ENCODE measurements around the gene EDC3. TPM values are rescaled to one million over a fixed set of nuclear protein-coding genes. Genes with fewer than 3 reads are reported as not detected.

Gene EDC3
- total RNA-seq, 2 experiments from 2014 or later: 41.9 to 44.1 TPM

DNA sequence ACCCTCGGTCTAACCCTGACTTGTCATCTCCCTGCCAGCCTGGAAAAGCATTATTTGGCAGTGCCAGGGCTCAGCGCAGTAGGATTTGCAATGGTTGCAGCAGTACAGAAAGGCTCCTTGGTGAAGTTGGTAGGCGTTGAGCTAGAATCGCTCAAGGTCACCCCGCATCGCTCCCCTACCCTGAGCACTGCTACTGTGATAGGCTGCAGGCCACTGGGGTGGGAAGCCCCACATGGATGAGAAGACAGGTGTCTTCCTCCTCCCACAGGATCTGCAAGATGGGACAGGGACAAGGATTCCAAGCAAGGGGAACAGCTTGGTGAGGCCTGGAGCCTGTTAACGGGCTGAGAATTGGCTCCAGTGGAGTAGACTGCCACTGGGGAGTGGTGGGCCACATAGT, 69.5 kb downstream of the EDC3 start:
- intact Hi-C loops (cut with micrococcal nuclease): no loop called here
- TF ChIP-seq CTCF (IDR thresholded peaks at IDR 0.05): no peak
- Mint-ChIP-seq H3K27ac (peak overlapping the region; percentile 80), H3K27me3 (no peaks in the 10 kb centered on the region), H3K4me3 (no peak overlapping the region), H3K36me3 (ENCODE audit: low read depth) (peaks cover 63% of the 10 kb centered on the region), H3K9me3 (no peaks in the 10 kb centered on the region), H3K4me1 (ENCODE audit: low read depth) (peaks cover 37% of the 10 kb centered on the region)
- CTCF ChIA-PET: interaction anchor here (0.5 to 6.9 kb wide), 4 partner anchors 8 to 148 kb away, joined by 3 to 79 read pairs (median 4); no protein-coding TSS in a partner anchor
- ATAC-seq: no peak
- no peak for DNase-seq
- POLR2A ChIA-PET: interaction anchor here (0.6 to 1.8 kb wide), 4 partner anchors 10 to 322 kb away, joined by 3 to 6 read pairs (median 4); no protein-coding TSS in a partner anchor

DNA sequence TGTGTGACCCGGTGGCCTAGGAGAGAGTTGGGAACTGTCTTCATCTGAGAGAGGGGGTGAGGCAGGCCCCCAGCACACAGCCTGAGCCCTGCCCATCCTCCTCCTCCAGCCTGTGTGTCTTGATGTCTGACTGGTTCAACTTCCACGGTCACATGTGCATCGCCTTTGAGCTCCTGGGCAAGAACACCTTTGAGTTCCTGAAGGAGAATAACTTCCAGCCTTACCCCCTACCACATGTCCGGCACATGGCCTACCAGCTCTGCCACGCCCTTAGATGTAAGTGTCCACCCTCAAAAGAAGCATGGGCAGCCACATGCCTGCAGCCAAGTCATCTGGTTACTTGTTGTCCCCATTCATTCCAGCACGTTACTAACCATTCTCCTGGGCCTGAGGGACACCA, 70.1 kb downstream of the EDC3 start:
- H3K36me3 Mint-ChIP-seq (ENCODE audit: low read depth): peaks cover 68% of the 10 kb centered on the region
- H3K27ac Mint-ChIP-seq: peak overlapping the region; percentile 80
- H3K4me3 Mint-ChIP-seq: no peak overlapping the region
- no peak for DNase-seq
- no peak for TF ChIP-seq CTCF (IDR thresholded peaks at IDR 0.05)
- intact Hi-C loops (cut with micrococcal nuclease): no loop called here
- H3K9me3 Mint-ChIP-seq: no peaks in the 10 kb centered on the region
- H3K27me3 Mint-ChIP-seq: no peaks in the 10 kb centered on the region
- ChIA-PET POLR2A (interaction anchor here (0.6 to 1.8 kb wide), 3 partner anchors 9 to 136 kb away, joined by 3 to 6 read pairs (median 3); no protein-coding TSS in a partner anchor), CTCF (interaction anchor here (0.5 to 10.8 kb wide), 4 partner anchors 8 to 163 kb away, joined by 3 to 203 read pairs (median 41); no protein-coding TSS in a partner anchor)
- H3K4me1 Mint-ChIP-seq (ENCODE audit: low read depth): peaks cover 42% of the 10 kb centered on the region
- ATAC-seq: no peak

GRCh38 chr15:74624020-74624602, 71.7 kb downstream of the EDC3 start:
- intact Hi-C loops (cut with micrococcal nuclease): no loop called here
- ATAC-seq (no peak), DNase-seq (no peak)
- Mint-ChIP-seq H3K27me3 (no peaks in the 10 kb centered on the region), H3K9me3 (no peaks in the 10 kb centered on the region), H3K36me3 (ENCODE audit: low read depth) (peaks cover 75% of the 10 kb centered on the region), H3K4me3 (no peak overlapping the region), H3K4me1 (ENCODE audit: low read depth) (peaks cover 55% of the 10 kb centered on the region), H3K27ac (peak overlapping the region; percentile 55)
- CTCF ChIA-PET: interaction anchor here (0.9 to 10.8 kb wide), 3 partner anchors 10 to 169 kb away, joined by 3 to 203 read pairs (median 79); no protein-coding TSS in a partner anchor
- no peak for TF ChIP-seq CTCF (IDR thresholded peaks at IDR 0.05)
- POLR2A ChIA-PET: interaction anchor here (1.4 to 1.5 kb wide), 2 partner anchors 8 to 138 kb away, joined by 3 to 5 read pairs; partner anchors contain the start of gene CLK3

GRCh38 chr15:74622758-74623157, 73.1 kb downstream of the EDC3 start:
- H3K36me3 Mint-ChIP-seq (ENCODE audit: low read depth): peaks cover 71% of the 10 kb centered on the region
- ATAC-seq: no peak
- no peaks in the 10 kb centered on the region for H3K9me3 Mint-ChIP-seq
- CTCF ChIA-PET: interaction anchor here (1.2 to 10.8 kb wide), 9 partner anchors 10 to 250 kb away, joined by 3 to 203 read pairs (median 11); no protein-coding TSS in a partner anchor
- TF ChIP-seq CTCF (IDR thresholded peaks at IDR 0.05): no peak
- no peaks in the 10 kb centered on the region for H3K27me3 Mint-ChIP-seq
- peaks cover 62% of the 10 kb centered on the region for H3K4me1 Mint-ChIP-seq (ENCODE audit: low read depth)
- POLR2A ChIA-PET: interaction anchor here (1.0 to 1.3 kb wide), 2 partner anchors 9 to 10 kb away, joined by 3 to 4 read pairs; no protein-coding TSS in a partner anchor
- intact Hi-C loops (cut with micrococcal nuclease): no loop called here
- H3K27ac Mint-ChIP-seq: peak overlapping the region; percentile 49
- H3K4me3 Mint-ChIP-seq: no peak overlapping the region
- no peak for DNase-seq

- Mint-ChIP-seq H3K27me3 (no peaks in the 10 kb centered on the region), H3K4me3 (no peak overlapping the region), H3K4me1 (ENCODE audit: low read depth) (peaks cover 64% of the 10 kb centered on the region), H3K9me3 (no peaks in the 10 kb centered on the region), H3K36me3 (ENCODE audit: low read depth) (peaks cover 73% of the 10 kb centered on the region), H3K27ac (peak overlapping the region; percentile 42)
- DNase-seq: no peak
- TF ChIP-seq CTCF (IDR thresholded peaks at IDR 0.05): no peak
- intact Hi-C loops (cut with micrococcal nuclease): no loop called here
- no peak for ATAC-seq
- POLR2A ChIA-PET: interaction anchor here (1.3 kb wide), 2 partner anchors 11 to 13 kb away, joined by 4 read pairs; no protein-coding TSS in a partner anchor
- CTCF ChIA-PET: interaction anchor here (0.7 to 10.8 kb wide), 29 partner anchors 9 to 254 kb away, joined by 3 to 203 read pairs (median 4); partner anchors contain the start of genes ARID3B and CYP11A1
Measured at GRCh38 chr15:74621936-74622335, 73.9 kb downstream of the EDC3 start.
